ENCODE data around the gene DNAJB6. TPM values are rescaled to one million over a fixed set of nuclear protein-coding genes. Genes with fewer than 3 reads are reported as not detected.

Gene DNAJB6
- total and polyA plus RNA-seq, 8 donors = 48.7 to 233 (median 65.4) TPM

- DNase-seq = peak; percentile 3 to 31
These were observed 127.5 kb downstream of the DNAJB6 start for GRCh38 chr7:157464111-157464970.

DNA sequence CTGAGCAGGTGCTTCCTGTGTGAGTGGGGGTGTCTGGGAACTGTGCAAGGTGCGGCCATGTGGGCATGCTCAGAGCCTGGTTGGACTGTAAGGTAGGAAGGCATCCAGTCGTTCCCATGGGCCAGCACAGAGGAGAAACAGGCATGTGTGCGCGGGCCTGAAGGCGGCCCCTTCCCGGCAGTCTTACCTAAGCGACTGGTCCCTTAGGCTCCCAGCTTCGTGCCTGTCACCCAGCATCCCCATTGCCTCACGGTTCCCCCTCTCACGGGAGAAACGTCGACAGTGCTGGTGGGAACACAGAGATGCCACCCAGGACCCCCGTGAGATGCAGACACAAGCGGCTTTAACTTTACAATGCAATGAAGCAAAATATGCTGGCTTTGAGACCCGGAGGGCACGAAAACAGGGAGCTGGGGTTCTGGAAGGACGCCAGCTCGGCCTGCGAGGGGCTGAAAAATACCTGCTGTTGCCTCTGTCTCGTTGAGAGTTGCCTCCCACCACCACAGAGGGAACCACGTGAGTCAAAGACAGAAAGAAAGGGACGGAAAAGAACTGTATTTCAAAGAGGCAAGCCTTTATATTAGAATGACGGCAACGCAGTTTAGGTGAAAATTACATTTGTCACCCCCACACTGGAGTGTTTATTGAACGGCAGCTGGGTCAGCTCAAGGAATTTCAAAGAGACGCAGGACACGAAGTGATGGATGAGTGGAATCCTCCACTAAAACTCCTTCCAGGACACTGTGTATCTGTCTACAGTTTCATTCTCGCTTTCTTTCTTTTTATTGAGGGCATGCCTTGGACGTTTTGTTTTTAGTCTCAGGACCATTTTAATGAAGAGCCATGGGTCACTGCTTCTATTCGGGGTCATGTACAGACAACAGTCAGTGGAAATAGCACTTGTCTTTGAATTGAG lies 128.4 kb downstream of the DNAJB6 start:
- peaks cover 0 to 76% (median 17%) of the 10 kb centered on the region in 3 donors for H3K27me3 ChIP-seq
- DNase-seq = peak in 1 of 2 donors; percentile 15

More at GRCh38 chr7:157464111-157464970, 127.5 kb downstream of the DNAJB6 start:
- intact Hi-C loops (cut with DNase I; ENCODE audit: low total_unique reads) = no loop called here
- Histone ChIP-seq H3K36me3 (no peaks in the 10 kb centered on the region), H3K4me1 (peaks cover 0 to 3% (median 0%) of the 10 kb centered on the region in 4 donors), H3K9me3 (no peaks in the 10 kb centered on the region), H3K27me3 (peaks cover 0 to 75% (median 17%) of the 10 kb centered on the region in 3 donors), H3K4me3 (no peak overlapping the region), H3K27ac (no peak overlapping the region)
- TF ChIP-seq POLR2A (IDR thresholded peaks at IDR 0.05) = no peak
- no peak for TF ChIP-seq EP300 (IDR thresholded peaks at IDR 0.05)
- WGBS, 5 donors = 37 to 43% (median 42%) methylated on average over 13 to 15 of the region's 15 CpGs

GRCh38 chr7:157465891-157466866 lies 129.4 kb downstream of the DNAJB6 start:
- TF ChIP-seq POLR2AphosphoS5 (IDR thresholded peaks at IDR 0.05) = no peak
- TF ChIP-seq EP300 (IDR thresholded peaks at IDR 0.05) = no peak
- TF ChIP-seq, protein P1, sequence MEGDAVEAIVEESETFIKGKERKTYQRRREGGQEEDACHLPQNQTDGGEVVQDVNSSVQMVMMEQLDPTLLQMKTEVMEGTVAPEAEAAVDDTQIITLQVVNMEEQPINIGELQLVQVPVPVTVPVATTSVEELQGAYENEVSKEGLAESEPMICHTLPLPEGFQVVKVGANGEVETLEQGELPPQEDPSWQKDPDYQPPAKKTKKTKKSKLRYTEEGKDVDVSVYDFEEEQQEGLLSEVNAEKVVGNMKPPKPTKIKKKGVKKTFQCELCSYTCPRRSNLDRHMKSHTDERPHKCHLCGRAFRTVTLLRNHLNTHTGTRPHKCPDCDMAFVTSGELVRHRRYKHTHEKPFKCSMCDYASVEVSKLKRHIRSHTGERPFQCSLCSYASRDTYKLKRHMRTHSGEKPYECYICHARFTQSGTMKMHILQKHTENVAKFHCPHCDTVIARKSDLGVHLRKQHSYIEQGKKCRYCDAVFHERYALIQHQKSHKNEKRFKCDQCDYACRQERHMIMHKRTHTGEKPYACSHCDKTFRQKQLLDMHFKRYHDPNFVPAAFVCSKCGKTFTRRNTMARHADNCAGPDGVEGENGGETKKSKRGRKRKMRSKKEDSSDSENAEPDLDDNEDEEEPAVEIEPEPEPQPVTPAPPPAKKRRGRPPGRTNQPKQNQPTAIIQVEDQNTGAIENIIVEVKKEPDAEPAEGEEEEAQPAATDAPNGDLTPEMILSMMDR (IDR thresholded peaks at IDR 0.05) = no peak
- no peak for TF ChIP-seq POLR2A (IDR thresholded peaks at IDR 0.05)
- H3K4me1 ChIP-seq = peaks cover 0 to 3% (median 0%) of the 10 kb centered on the region in 4 donors
- peak; percentile 24 to 38 for DNase-seq
- 64 to 75% (median 72%) methylated on average over 41 of the region's 41 CpGs for WGBS, 5 donors
- no peaks in the 10 kb centered on the region for H3K9me3 ChIP-seq
- no peaks in the 10 kb centered on the region for H3K36me3 ChIP-seq
- intact Hi-C loops (cut with DNase I; ENCODE audit: low total_unique reads) = no loop called here
- no peak overlapping the region for H3K27ac ChIP-seq
- H3K27me3 ChIP-seq = peaks cover 0 to 76% (median 17%) of the 10 kb centered on the region in 3 donors
- H3K4me3 ChIP-seq = no peak overlapping the region

More for the DNA sequence above, 128.4 kb downstream of the DNAJB6 start:
- 41 to 55% (median 49%) methylated on average over 28 to 30 of the region's 30 CpGs for WGBS, 5 donors
- Histone ChIP-seq H3K36me3 (no peaks in the 10 kb centered on the region), H3K27ac (no peak overlapping the region), H3K4me1 (peaks cover 0 to 3% (median 0%) of the 10 kb centered on the region in 4 donors), H3K4me3 (no peak overlapping the region), H3K9me3 (no peaks in the 10 kb centered on the region)
- intact Hi-C loops (cut with DNase I; ENCODE audit: low total_unique reads) = no loop called here
- TF ChIP-seq, protein P1 (IDR thresholded peaks at IDR 0.05) = no peak
- TF ChIP-seq EP300 (IDR thresholded peaks at IDR 0.05) = no peak

DNA sequence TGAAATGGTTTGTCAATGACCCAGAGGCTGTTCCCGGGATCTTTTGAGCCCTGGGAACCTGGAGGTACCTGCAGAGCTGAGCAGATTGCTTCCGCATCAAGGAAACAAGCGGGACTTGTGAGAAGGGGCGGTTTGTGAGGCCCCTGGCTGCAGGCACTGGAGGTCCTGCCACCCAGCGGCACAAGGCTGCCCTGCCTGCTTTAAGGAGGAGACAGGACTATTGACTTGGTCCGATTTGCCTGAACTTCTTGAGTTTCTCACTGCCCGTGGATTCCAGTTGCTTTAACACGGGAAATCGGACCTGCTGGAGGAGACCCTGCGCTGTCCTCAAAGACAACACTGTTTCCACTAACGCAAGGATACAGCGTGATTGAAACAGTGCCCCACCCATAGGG lies 130.1 kb downstream of the DNAJB6 start:
- no peak overlapping the region for H3K27ac ChIP-seq

More for the DNA sequence above, 130.1 kb downstream of the DNAJB6 start:
- H3K27me3 ChIP-seq = peaks cover 0 to 74% (median 17%) of the 10 kb centered on the region in 3 donors
- H3K4me1 ChIP-seq = peaks cover 0 to 3% (median 0%) of the 10 kb centered on the region in 4 donors
- no peaks in the 10 kb centered on the region for H3K36me3 ChIP-seq
- 67 to 84% (median 74%) methylated on average over 12 of the region's 12 CpGs for WGBS, 5 donors
- intact Hi-C loops (cut with DNase I; ENCODE audit: low total_unique reads) = no loop called here
- TF ChIP-seq POLR2A (IDR thresholded peaks at IDR 0.05) (no peak), EP300 (IDR thresholded peaks at IDR 0.05) (no peak)
- TF ChIP-seq, protein P1 (IDR thresholded peaks at IDR 0.05) = no peak
- DNase-seq = peak in 1 of 2 donors; percentile 5
- no peak overlapping the region for H3K4me3 ChIP-seq
- peaks cover 0 to 5% (median 2%) of the 10 kb centered on the region in 4 donors for H3K9me3 ChIP-seq

Measured in stomach (tissue), 9 donors.